HepG2 (cell line): ENCODE measurements around the gene EDEM1. TPM values are rescaled to one million over a fixed set of nuclear protein-coding genes. Genes with fewer than 3 reads are reported as not detected.

Experiments
- BHLHE40 ChIP-seq: IDR thresholded peaks from 2 replicates; pipeline ENCODE4 v1.6.1; 2011; ENCODE audit warnings: low read length, improper control_type of control experiment
- HNRNPLL ChIP-seq: fragments of 200-400 bp; formaldehyde crosslinking; IDR thresholded peaks from 2 replicates; pipeline ENCODE4 v1.6.1; 2017; ENCODE audit warnings: mild to moderate bottlenecking, low read depth, low read length; ENCODE audit not compliant: poor library complexity, severe bottlenecking
- JUN ChIP-seq: sonication (generic); formaldehyde crosslinking; IDR thresholded peaks from 2 replicates; pipeline ENCODE4 v1.4.0; 2020; ENCODE audit warnings: mild to moderate bottlenecking, missing genetic modification reagents
- NCOA2 ChIP-seq: sonication (generic); formaldehyde crosslinking; IDR thresholded peaks from 2 replicates; pipeline ENCODE4 v1.8.0; 2022; ENCODE audit warnings: inconsistent platforms
- NR2F2 ChIP-seq: IDR thresholded peaks from 2 replicates; pipeline ENCODE4 v1.6.1; 2012; ENCODE audit warnings: low read depth, inconsistent platforms, borderline replicate concordance
- PAWR ChIP-seq: sonication (generic); formaldehyde crosslinking; IDR thresholded peaks from 2 replicates; pipeline ENCODE4 v1.4.0; 2020; ENCODE audit warnings: missing genetic modification reagents, mild to moderate bottlenecking, borderline replicate concordance
- RBAK ChIP-seq: sonication (generic); formaldehyde crosslinking; IDR thresholded peaks from 2 replicates; pipeline ENCODE4 v1.5.1; 2020; ENCODE audit warnings: mild to moderate bottlenecking, missing genetic modification reagents
- RBFOX2 ChIP-seq: fragments of 200-400 bp; formaldehyde crosslinking; IDR thresholded peaks from 2 replicates; pipeline ENCODE4 v1.6.1; 2017; ENCODE audit warnings: low read depth, mild to moderate bottlenecking, low read length
- RBM39 ChIP-seq: fragments of 200-400 bp; formaldehyde crosslinking; IDR thresholded peaks from one replicate; pipeline ENCODE4 v1.6.1; 2018; ENCODE audit warnings: antibody characterized with exemption, mild to moderate bottlenecking, low read depth, low read length; ENCODE audit not compliant: poor library complexity, severe bottlenecking
- SOX5 ChIP-seq: IDR thresholded peaks from 2 replicates; pipeline ENCODE4 v1.6.1; 2016; ENCODE audit warnings: borderline replicate concordance
- SRF ChIP-seq: IDR thresholded peaks from 2 replicates; pipeline ENCODE4 v1.6.1; 2011; ENCODE audit warnings: mild to moderate bottlenecking, low read depth, low read length, moderate library complexity
- TBL1XR1 ChIP-seq: fragments of 150-350 bp; IDR thresholded peaks from 2 replicates; pipeline ENCODE4 v1.6.1; 2014; ENCODE audit warnings: borderline replicate concordance, low read length; ENCODE audit not compliant: partially characterized antibody
- TBX3 ChIP-seq: fragments of 450-650 bp; IDR thresholded peaks from 2 replicates; pipeline ENCODE4 v1.6.1; 2017; ENCODE audit warnings: antibody characterized with exemption, mild to moderate bottlenecking, inconsistent platforms, borderline replicate concordance
- ZNF253 ChIP-seq: sonication (generic); formaldehyde crosslinking; IDR thresholded peaks from 2 replicates; pipeline ENCODE4 v1.8.0; 2022; ENCODE audit warnings: mild to moderate bottlenecking, missing genetic modification reagents, borderline replicate concordance
- ZNF329 ChIP-seq: sonication (generic); formaldehyde crosslinking; IDR thresholded peaks from 2 replicates; pipeline ENCODE4 v1.9.0; 2021; ENCODE audit warnings: low read depth, mild to moderate bottlenecking, missing genetic modification reagents
- ZNF484 ChIP-seq: sonication (generic); formaldehyde crosslinking; IDR thresholded peaks from 2 replicates; pipeline ENCODE4 v1.5.1; 2020; ENCODE audit warnings: mild to moderate bottlenecking, low read depth, missing genetic modification reagents, borderline replicate concordance
- ZNF510 ChIP-seq: sonication (generic); formaldehyde crosslinking; IDR thresholded peaks from 2 replicates; pipeline ENCODE4 v1.4.0; 2020; ENCODE audit warnings: low read depth, mild to moderate bottlenecking, missing genetic modification reagents
- ZNF557 ChIP-seq: sonication (generic); formaldehyde crosslinking; IDR thresholded peaks from 2 replicates; pipeline ENCODE4 v1.4.0; 2020; ENCODE audit warnings: missing genetic modification reagents
- polyA plus RNA-seq, 8 experiments: library from polyadenylated mRNA; depleted of rRNA in 3 of 8; stranded (reverse) in 7 of 8; unstranded in 1 of 8; fragments of >200 nt; fragmentation: Illumina TruSeq in 4 of 8; extraction: Trizol in 4 of 8; gene quantifications; 2 replicates each; pipeline versions ENCODE4 v1.2.1 to v1.2.3, GENCODE V29; 2011 to 2016; ENCODE audit warnings: low read depth in 4 of 8, missing spikeins in 1 of 8, mixed read lengths in 1 of 8; ENCODE audit not compliant: insufficient read depth in 1 of 8
- total RNA-seq, 5 experiments: library from RNA; depleted of rRNA; stranded (reverse); fragments of >200 nt; fragmentation: Illumina TruSeq; extraction: Trizol; gene quantifications; 2 replicates each; pipeline ENCODE4 v1.2.3, GENCODE V29; 2016; ENCODE audit warnings: low read depth in 1 of 5
- TF ChIP-seq, protein P1 (sequence below): IDR thresholded peaks from 2 replicates; pipeline ENCODE4 v1.6.1; 2016; ENCODE audit warnings: low read depth
- TF ChIP-seq, protein P2 (sequence below): sonication (generic); formaldehyde crosslinking; IDR thresholded peaks from 2 replicates; pipeline ENCODE4 v1.8.0; 2022; ENCODE audit warnings: mild to moderate bottlenecking, missing genetic modification reagents, borderline replicate concordance
- TF ChIP-seq, protein P3 (sequence below): fragments of 450-650 bp; IDR thresholded peaks from 2 replicates; pipeline ENCODE4 v1.6.1; 2017; ENCODE audit warnings: mild to moderate bottlenecking
- TF ChIP-seq, protein P4 (sequence below): sonication (generic); formaldehyde crosslinking; IDR thresholded peaks from 2 replicates; pipeline ENCODE4 v1.9.0; 2021; ENCODE audit warnings: missing genetic modification reagents, borderline replicate concordance

Gene EDEM1
- total and polyA plus RNA-seq, 2 of the 13 experiments (the other 11 are each of a cell fraction or from before 2014, with no cell fraction given): 13.8 to 25.8 TPM

DNA sequence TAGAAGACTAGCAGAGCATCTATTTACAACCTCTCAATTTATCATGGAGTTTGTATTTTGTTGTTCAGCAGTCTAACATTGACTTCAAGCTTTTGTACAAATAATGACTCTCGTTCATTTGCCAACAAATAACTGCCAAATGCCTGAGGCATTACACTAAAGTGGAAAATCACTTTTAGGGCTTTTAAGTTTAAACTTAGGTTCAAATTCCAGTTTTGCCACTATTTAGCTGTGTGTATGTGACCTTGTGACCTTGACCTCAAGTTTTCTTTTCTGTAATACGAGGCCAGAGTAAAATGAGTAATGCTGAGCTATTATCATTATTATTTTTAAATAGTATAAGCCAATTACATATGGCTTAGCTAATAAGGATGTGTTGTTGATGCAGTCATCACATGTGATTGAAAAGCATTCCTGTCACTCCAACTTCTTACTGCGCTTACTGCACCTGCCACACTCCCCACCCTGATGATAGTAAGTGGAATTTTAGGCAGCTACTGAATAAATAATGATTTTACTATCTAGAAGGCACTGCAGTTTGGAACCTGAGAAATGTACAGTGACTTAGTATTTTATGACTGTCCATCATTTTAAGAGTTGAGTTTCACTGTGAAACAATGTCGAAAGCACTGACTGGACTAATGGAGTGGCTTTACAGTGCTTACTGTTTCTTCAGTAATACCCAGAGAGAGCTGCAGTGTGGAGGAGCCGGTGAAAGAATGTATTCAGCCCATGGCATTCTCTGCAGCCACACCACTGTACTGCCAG, 49.1 kb upstream of the EDEM1 start (continued):
- TF ChIP-seq RBAK (CRISPR knock-in tag): no peak
- peak; percentile 80 for TF ChIP-seq JUN
- TF ChIP-seq, protein P1, sequence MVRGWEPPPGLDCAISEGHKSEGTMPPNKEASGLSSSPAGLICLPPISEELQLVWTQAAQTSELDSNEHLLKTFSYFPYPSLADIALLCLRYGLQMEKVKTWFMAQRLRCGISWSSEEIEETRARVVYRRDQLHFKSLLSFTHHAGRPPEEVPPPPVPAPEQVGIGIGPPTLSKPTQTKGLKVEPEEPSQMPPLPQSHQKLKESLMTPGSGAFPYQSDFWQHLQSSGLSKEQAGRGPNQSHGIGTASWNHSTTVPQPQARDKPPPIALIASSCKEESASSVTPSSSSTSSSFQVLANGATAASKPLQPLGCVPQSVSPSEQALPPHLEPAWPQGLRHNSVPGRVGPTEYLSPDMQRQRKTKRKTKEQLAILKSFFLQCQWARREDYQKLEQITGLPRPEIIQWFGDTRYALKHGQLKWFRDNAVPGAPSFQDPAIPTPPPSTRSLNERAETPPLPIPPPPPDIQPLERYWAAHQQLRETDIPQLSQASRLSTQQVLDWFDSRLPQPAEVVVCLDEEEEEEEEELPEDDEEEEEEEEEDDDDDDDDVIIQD: peak; percentile 37; the same call in 1 of the 2 replicates
- no peak for TF ChIP-seq ZNF484 (CRISPR knock-in tag)
- TF ChIP-seq, protein P2, sequence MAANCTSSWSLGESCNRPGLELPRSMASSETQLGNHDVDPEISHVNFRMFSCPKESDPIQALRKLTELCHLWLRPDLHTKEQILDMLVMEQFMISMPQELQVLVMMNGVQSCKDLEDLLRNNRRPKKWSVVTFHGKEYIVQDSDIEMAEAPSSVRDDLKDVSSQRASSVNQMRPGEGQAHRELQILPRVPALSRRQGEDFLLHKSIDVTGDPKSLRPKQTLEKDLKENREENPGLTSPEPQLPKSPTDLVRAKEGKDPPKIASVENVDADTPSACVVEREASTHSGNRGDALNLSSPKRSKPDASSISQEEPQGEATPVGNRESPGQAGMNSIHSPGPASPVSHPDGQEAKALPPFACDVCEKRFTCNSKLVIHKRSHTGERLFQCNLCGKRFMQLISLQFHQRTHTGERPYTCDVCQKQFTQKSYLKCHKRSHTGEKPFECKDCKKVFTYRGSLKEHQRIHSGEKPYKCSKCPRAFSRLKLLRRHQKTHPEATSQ (CRISPR knock-in tag): no peak
- peak; percentile 78 for TF ChIP-seq NCOA2 (CRISPR knock-in tag)
- TF ChIP-seq ZNF510 (CRISPR knock-in tag): no peak
- no peak for TF ChIP-seq PAWR (CRISPR knock-in tag)
- TF ChIP-seq, protein P3, sequence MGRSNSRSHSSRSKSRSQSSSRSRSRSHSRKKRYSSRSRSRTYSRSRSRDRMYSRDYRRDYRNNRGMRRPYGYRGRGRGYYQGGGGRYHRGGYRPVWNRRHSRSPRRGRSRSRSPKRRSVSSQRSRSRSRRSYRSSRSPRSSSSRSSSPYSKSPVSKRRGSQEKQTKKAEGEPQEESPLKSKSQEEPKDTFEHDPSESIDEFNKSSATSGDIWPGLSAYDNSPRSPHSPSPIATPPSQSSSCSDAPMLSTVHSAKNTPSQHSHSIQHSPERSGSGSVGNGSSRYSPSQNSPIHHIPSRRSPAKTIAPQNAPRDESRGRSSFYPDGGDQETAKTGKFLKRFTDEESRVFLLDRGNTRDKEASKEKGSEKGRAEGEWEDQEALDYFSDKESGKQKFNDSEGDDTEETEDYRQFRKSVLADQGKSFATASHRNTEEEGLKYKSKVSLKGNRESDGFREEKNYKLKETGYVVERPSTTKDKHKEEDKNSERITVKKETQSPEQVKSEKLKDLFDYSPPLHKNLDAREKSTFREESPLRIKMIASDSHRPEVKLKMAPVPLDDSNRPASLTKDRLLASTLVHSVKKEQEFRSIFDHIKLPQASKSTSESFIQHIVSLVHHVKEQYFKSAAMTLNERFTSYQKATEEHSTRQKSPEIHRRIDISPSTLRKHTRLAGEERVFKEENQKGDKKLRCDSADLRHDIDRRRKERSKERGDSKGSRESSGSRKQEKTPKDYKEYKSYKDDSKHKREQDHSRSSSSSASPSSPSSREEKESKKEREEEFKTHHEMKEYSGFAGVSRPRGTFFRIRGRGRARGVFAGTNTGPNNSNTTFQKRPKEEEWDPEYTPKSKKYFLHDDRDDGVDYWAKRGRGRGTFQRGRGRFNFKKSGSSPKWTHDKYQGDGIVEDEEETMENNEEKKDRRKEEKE: no peak
- TF ChIP-seq BHLHE40: no peak
- TF ChIP-seq NR2F2: peak; percentile 78; the same call in 1 of the 2 replicates
- no peak for TF ChIP-seq RBM39
- TF ChIP-seq TBX3: peak; percentile 53; the same call in 1 of the 2 replicates
- TF ChIP-seq ZNF557 (CRISPR knock-in tag): no peak
- TF ChIP-seq SRF: no peak
- peak; percentile 61 for TF ChIP-seq SOX5 (CRISPR knock-in tag)
- no peak for TF ChIP-seq HNRNPLL
- no peak for TF ChIP-seq ZNF253 (CRISPR knock-in tag)
- TF ChIP-seq RBFOX2: no peak
- TF ChIP-seq TBL1XR1: no peak
- no peak for TF ChIP-seq ZNF329 (CRISPR knock-in tag)
- TF ChIP-seq, protein P4, sequence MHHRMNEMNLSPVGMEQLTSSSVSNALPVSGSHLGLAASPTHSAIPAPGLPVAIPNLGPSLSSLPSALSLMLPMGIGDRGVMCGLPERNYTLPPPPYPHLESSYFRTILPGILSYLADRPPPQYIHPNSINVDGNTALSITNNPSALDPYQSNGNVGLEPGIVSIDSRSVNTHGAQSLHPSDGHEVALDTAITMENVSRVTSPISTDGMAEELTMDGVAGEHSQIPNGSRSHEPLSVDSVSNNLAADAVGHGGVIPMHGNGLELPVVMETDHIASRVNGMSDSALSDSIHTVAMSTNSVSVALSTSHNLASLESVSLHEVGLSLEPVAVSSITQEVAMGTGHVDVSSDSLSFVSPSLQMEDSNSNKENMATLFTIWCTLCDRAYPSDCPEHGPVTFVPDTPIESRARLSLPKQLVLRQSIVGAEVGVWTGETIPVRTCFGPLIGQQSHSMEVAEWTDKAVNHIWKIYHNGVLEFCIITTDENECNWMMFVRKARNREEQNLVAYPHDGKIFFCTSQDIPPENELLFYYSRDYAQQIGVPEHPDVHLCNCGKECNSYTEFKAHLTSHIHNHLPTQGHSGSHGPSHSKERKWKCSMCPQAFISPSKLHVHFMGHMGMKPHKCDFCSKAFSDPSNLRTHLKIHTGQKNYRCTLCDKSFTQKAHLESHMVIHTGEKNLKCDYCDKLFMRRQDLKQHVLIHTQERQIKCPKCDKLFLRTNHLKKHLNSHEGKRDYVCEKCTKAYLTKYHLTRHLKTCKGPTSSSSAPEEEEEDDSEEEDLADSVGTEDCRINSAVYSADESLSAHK (CRISPR knock-in tag): no peak
